ENCODE data around the gene FARS2. TPM values are rescaled to one million over a fixed set of nuclear protein-coding genes. Genes with fewer than 3 reads are reported as not detected.
A peak's percentile ranks its signal among the peaks of the same experiment; 100 is the strongest.

Gene FARS2
- total RNA-seq, 1 donor from 2014 or later: 18.3 TPM

DNA sequence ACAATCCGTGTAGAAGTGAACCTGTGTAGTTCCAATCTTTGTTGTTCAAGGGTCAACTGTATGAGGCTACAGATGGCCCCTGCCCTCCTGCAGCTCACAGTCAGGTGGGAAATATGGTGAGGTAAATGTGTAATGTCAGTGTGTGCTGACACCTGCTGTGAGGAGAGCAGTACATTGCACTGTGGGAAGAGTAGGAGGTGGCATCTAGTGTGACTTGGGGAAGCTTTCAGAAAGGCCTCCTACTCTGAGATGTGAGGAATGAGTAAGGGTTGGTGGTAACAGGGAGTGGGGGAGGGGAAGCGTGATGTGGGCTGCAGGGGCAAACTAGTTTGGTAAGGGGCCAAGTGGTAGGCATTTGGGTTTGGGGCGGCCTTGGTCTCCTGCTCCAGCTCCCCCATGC, 188.8 kb downstream of the FARS2 start:
- ATAC-seq: no peak
- intact Hi-C loops (cut with DNase I): no loop called here
- H3K36me3 ChIP-seq: no peaks in the 10 kb centered on the region
- H3K27me3 ChIP-seq: no peaks in the 10 kb centered on the region
- TF ChIP-seq CTCF (IDR thresholded peaks at IDR 0.05): no peak
- no peaks in the 10 kb centered on the region for H3K4me1 ChIP-seq
- no peaks in the 10 kb centered on the region for H3K9me3 ChIP-seq
- no peak overlapping the region for H3K4me3 ChIP-seq
- H3K27ac ChIP-seq: no peak overlapping the region
- DNase-seq: no peak

DNA sequence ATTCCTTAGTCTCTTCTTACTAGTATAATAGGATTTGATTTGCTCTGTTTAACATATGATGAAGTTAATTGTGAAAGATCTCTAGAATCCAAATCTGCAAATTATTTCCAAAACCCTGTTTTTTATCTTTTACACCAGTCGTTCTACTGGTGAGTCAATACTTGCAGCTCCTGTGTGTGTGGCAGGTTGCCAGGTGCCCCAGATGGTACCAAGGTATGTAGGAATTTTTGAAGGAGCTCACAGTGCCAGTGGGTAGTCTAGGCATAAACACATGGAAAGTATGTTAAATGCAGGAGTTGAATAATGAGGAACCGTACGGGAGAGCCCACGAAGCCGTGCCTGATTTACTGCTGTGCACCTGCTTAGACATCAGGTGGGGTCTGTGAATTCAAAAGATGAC, 192.2 kb downstream of the FARS2 start:
- Histone ChIP-seq H3K4me3 (no peak overlapping the region), H3K36me3 (no peaks in the 10 kb centered on the region), H3K27ac (no peak overlapping the region), H3K4me1 (peaks cover 5% of the 10 kb centered on the region), H3K27me3 (no peaks in the 10 kb centered on the region), H3K9me3 (no peaks in the 10 kb centered on the region)
- TF ChIP-seq CTCF (IDR thresholded peaks at IDR 0.05): no peak
- intact Hi-C loops (cut with DNase I): no loop called here
- no peak for ATAC-seq
- DNase-seq: no peak

GRCh38 chr6:5455142-5455541, 193.8 kb downstream of the FARS2 start:
- Histone ChIP-seq H3K4me1 (peaks cover 5% of the 10 kb centered on the region), H3K27me3 (no peaks in the 10 kb centered on the region), H3K9me3 (no peaks in the 10 kb centered on the region), H3K36me3 (no peaks in the 10 kb centered on the region), H3K4me3 (no peak overlapping the region), H3K27ac (no peak overlapping the region)
- DNase-seq (no peak), ATAC-seq (no peak)
- intact Hi-C loops (cut with DNase I): no loop called here
- no peak for TF ChIP-seq CTCF (IDR thresholded peaks at IDR 0.05)

- ATAC-seq: no peak
- intact Hi-C loops (cut with DNase I): no loop called here
- DNase-seq: no peak
- Histone ChIP-seq H3K9me3 (no peaks in the 10 kb centered on the region), H3K4me3 (no peak overlapping the region), H3K27me3 (no peaks in the 10 kb centered on the region), H3K36me3 (no peaks in the 10 kb centered on the region), H3K27ac (no peak overlapping the region), H3K4me1 (peaks cover 5% of the 10 kb centered on the region)
- TF ChIP-seq CTCF (IDR thresholded peaks at IDR 0.05): no peak
Observed at GRCh38 chr6:5457041-5457440, 195.7 kb downstream of the FARS2 start.

- H3K36me3 ChIP-seq: no peaks in the 10 kb centered on the region
- ATAC-seq (peak; percentile 97), DNase-seq (peak; percentile 83)
- peak overlapping the region; percentile 52 for H3K27ac ChIP-seq
- peak overlapping the region; percentile 7 for H3K4me3 ChIP-seq
- H3K27me3 ChIP-seq: no peaks in the 10 kb centered on the region
- H3K4me1 ChIP-seq: peaks cover 5% of the 10 kb centered on the region
- no peaks in the 10 kb centered on the region for H3K9me3 ChIP-seq
- intact Hi-C loops (cut with DNase I): no loop called here
- TF ChIP-seq CTCF (IDR thresholded peaks at IDR 0.05): no peak
Observed at GRCh38 chr6:5457983-5458683, 196.8 kb downstream of the FARS2 start.

GRCh38 chr6:5459346-5459745, 198.0 kb downstream of the FARS2 start:
- TF ChIP-seq CTCF (IDR thresholded peaks at IDR 0.05): no peak
- Histone ChIP-seq H3K4me1 (peaks cover 5% of the 10 kb centered on the region), H3K9me3 (no peaks in the 10 kb centered on the region), H3K4me3 (no peak overlapping the region), H3K36me3 (no peaks in the 10 kb centered on the region), H3K27me3 (no peaks in the 10 kb centered on the region), H3K27ac (no peak overlapping the region)
- ATAC-seq: no peak
- intact Hi-C loops (cut with DNase I): no loop called here
- no peak for DNase-seq

Data from upper lobe of right lung (tissue), 1 donor.